Hematopoietic multipotent progenitor cell treated with erythropoietin and hydrocortisone succinate and interleukin-3 and kit ligand, for 15 days (in vitro differentiated cells): Measurements from ENCODE around the gene NUP62.

Experiments used
- DNase-seq: peaks from one replicate; pipeline ENCODE4 v3.0.0-alpha.2; 2015; ENCODE audit warnings: low spot score

Gene NUP62

GRCh38 chr19:49866933-49867782, 62.1 kb downstream of the NUP62 start, which contains the start of gene PNKP:
Gene PNKP (minus strand): TSS chr19:49867576. CDS start chr19:49867204, 372 bp downstream.
- peak; percentile 79 for DNase-seq

GRCh38 chr19:49864890-49865289, 64.4 kb downstream of the NUP62 start:
- DNase-seq = no peak

- no peak for DNase-seq
Measured at GRCh38 chr19:49863935-49864320, 65.4 kb downstream of the NUP62 start.

- no peak for DNase-seq
Measured at GRCh38 chr19:49863254-49863934, 65.9 kb downstream of the NUP62 start.

- no peak for DNase-seq
Measured at GRCh38 chr19:49862391-49863253, 66.7 kb downstream of the NUP62 start.

GRCh38 chr19:49861541-49862378, 67.5 kb downstream of the NUP62 start:
- no peak for DNase-seq

GRCh38 chr19:49861107-49861506, 68.2 kb downstream of the NUP62 start:
- no peak for DNase-seq

GRCh38 chr19:49860336-49861102, 68.8 kb downstream of the NUP62 start:
- no peak for DNase-seq

- no peak for DNase-seq
Measured at GRCh38 chr19:49859682-49860335, 69.5 kb downstream of the NUP62 start.

GRCh38 chr19:49858088-49858985, 71.0 kb downstream of the NUP62 start:
- no peak for DNase-seq

GRCh38 chr19:49857838-49858087, 71.5 kb downstream of the NUP62 start:
- no peak for DNase-seq

- no peak for DNase-seq
Measured at GRCh38 chr19:49857061-49857837, 72.1 kb downstream of the NUP62 start.
